DOHH2 (cell line): ENCODE data around the gene LIMS1.
"Not testable (repeated sequence)": the region's sequence is repeated elsewhere in the genome, so short reads cannot be mapped to it uniquely, and the experiment has no call there.

Experiments used
- EZH2phosphoT487 ChIP-seq: fragments of 200-600 bp; sonication (generic); IDR thresholded peaks from 2 replicates; pipeline ENCODE4 v1.6.1; 2017; ENCODE audit warnings: borderline replicate concordance, mild to moderate bottlenecking, antibody characterized with exemption, low read length, moderate library complexity, mixed read lengths
- TF ChIP-seq, protein P1 (sequence below): fragments of 200-600 bp; sonication (generic); IDR thresholded peaks from one replicate; pipeline ENCODE4 v1.5.1; 2014; ENCODE audit warnings: antibody characterized with exemption, mild to moderate bottlenecking, low read depth, low read length; ENCODE audit not compliant: poor library complexity, severe bottlenecking

- TF ChIP-seq, protein P1, sequence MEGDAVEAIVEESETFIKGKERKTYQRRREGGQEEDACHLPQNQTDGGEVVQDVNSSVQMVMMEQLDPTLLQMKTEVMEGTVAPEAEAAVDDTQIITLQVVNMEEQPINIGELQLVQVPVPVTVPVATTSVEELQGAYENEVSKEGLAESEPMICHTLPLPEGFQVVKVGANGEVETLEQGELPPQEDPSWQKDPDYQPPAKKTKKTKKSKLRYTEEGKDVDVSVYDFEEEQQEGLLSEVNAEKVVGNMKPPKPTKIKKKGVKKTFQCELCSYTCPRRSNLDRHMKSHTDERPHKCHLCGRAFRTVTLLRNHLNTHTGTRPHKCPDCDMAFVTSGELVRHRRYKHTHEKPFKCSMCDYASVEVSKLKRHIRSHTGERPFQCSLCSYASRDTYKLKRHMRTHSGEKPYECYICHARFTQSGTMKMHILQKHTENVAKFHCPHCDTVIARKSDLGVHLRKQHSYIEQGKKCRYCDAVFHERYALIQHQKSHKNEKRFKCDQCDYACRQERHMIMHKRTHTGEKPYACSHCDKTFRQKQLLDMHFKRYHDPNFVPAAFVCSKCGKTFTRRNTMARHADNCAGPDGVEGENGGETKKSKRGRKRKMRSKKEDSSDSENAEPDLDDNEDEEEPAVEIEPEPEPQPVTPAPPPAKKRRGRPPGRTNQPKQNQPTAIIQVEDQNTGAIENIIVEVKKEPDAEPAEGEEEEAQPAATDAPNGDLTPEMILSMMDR = not testable (repeated sequence)
- not testable (repeated sequence) for TF ChIP-seq EZH2phosphoT487
Measured at GRCh38 chr2:108670282-108670681, 136.0 kb downstream of the LIMS1 start.
